NB4 (cell line): Measurements from ENCODE around the gene TMEM219.

Experiments used
- DNase-seq: peaks from one replicate; pipeline ENCODE4 v3.0.0; 2010; ENCODE audit warnings: low read depth
- H3K4me3 ChIP-seq: one replicate; pipeline ENCODE4 v1.5.1; 2011; ENCODE audit warnings: mild to moderate bottlenecking, low read depth, low read length, moderate library complexity
- MYC ChIP-seq: IDR thresholded peaks from 2 replicates; pipeline ENCODE4 v1.6.1; 2011; ENCODE audit warnings: low read depth, low read length
- POLR2A ChIP-seq: IDR thresholded peaks from 2 replicates; pipeline ENCODE4 v1.6.1; 2011; ENCODE audit warnings: mild to moderate bottlenecking; ENCODE audit not compliant: insufficient read length; ENCODE audit errors: extremely low read depth
- TF ChIP-seq, protein P1 (sequence below): IDR thresholded peaks from one replicate; pipeline ENCODE4 v1.5.1; 2012; ENCODE audit warnings: low read depth, low read length
- TF ChIP-seq, protein P2 (sequence below): IDR thresholded peaks from 2 replicates; pipeline ENCODE4 v1.6.1; 2011; ENCODE audit warnings: low read depth, low read length

The TMEM219 gene, protein sequence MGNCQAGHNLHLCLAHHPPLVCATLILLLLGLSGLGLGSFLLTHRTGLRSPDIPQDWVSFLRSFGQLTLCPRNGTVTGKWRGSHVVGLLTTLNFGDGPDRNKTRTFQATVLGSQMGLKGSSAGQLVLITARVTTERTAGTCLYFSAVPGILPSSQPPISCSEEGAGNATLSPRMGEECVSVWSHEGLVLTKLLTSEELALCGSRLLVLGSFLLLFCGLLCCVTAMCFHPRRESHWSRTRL

DNA sequence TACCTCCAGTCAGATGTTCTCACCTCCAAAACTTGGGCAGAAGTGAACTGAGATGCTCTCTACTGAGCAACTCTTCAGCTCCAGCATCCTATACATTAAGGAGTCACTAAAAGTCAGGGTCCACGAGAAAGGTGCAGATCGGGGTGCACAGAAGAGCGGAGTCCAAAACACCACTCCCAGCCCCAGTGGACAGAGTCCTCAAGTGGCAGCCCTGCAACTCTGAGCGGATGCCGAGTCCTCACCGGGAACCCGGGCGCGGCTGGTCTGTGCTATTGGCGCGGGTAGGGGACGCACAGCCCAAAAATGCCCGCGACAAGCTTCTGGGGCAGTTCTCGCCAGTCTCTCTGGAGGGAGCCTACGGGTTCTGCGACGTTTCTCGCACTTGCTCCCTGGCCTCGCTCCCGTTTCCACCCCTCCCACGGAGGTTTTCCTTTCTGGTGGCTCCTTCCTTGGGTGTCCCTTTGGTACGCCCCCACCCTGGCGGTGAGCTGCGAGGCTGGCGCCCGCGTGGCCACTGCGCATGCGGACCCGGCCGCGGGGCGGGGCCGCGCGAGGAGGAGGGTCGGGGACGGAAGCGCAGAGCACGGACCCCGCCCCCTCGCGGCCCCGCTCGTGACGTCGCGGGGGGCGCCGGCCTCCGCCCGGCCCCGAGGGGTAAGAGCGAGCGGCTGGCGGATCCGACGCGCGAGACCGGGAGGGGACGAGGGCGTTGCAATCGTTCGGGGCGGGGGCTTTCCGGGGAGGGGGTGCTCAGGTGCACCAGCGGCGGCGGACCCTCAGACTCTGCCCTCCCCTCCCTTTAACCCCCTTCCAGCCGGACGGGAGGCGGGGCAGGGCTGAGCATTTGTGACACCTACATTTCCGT is at the start of gene TMEM219:
TMEM219 (plus strand) TSS at position 601 of the 865 bp plus-strand sequence. CDS start 1,065 bp downstream, outside the sequence.
- TF ChIP-seq MYC = 0 out of 2 replicates have a peak, but pooled peaks have one; percentile 39
- TF ChIP-seq, protein P1, sequence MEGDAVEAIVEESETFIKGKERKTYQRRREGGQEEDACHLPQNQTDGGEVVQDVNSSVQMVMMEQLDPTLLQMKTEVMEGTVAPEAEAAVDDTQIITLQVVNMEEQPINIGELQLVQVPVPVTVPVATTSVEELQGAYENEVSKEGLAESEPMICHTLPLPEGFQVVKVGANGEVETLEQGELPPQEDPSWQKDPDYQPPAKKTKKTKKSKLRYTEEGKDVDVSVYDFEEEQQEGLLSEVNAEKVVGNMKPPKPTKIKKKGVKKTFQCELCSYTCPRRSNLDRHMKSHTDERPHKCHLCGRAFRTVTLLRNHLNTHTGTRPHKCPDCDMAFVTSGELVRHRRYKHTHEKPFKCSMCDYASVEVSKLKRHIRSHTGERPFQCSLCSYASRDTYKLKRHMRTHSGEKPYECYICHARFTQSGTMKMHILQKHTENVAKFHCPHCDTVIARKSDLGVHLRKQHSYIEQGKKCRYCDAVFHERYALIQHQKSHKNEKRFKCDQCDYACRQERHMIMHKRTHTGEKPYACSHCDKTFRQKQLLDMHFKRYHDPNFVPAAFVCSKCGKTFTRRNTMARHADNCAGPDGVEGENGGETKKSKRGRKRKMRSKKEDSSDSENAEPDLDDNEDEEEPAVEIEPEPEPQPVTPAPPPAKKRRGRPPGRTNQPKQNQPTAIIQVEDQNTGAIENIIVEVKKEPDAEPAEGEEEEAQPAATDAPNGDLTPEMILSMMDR = peak; percentile 15
- peak; percentile 80 for TF ChIP-seq POLR2A
- TF ChIP-seq, protein P2, sequence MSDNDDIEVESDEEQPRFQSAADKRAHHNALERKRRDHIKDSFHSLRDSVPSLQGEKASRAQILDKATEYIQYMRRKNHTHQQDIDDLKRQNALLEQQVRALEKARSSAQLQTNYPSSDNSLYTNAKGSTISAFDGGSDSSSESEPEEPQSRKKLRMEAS = peak; percentile 44; the same call in 1 of the 2 replicates
- H3K4me3 ChIP-seq = peak within 1 kb of the TSS; percentile 73
- peak; percentile 88 for DNase-seq

DNA sequence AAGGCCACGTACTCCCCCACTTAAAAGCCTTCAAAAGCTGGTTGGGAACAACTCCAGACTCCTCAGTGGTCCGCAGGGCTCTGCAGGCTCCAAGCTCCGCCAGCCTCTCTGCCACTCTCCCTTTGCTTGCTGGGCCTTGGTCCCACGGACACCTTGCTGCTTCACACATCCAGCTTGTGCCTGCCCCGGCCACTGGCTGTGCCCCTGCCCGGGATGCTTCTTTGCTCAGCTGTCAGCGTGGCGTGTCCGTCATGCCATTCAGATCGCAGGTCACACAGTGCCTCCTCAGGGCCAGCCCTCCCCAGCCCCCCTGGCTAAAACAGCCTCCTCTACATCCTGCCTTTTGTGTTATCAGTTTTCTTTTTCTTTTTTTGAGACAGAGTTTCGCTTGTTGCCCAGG is 49.8 kb upstream of the TMEM219 start:
- no peak for DNase-seq
- H3K4me3 ChIP-seq = no peak overlapping the region
- TF ChIP-seq MYC (no peak), POLR2A (no peak)
- TF ChIP-seq, protein P2 = no peak
- TF ChIP-seq, protein P1 = no peak

DNA sequence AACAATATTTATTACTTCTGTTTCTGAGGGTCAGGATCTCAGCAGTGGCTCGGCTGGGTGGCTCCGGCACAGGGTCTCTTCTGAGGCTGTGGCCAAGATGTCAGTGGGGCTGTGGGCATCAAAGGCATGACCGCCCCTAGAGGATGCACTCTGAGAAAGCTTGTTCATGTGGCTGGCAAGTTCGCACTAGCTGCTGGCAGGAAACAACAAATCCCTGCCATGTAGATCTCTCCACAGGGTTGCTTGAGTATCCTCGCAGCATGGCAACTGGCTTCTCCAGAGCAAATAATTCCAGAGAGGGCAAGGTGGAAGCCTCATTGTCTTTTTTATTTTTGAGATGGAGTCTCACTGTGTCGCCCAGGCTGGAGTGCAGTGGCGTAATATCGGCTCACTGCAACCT is 48.4 kb upstream of the TMEM219 start:
- H3K4me3 ChIP-seq = no peak overlapping the region
- TF ChIP-seq MYC = no peak
- TF ChIP-seq, protein P2 = no peak
- no peak for TF ChIP-seq POLR2A
- TF ChIP-seq, protein P1 = no peak
- no peak for DNase-seq

DNA sequence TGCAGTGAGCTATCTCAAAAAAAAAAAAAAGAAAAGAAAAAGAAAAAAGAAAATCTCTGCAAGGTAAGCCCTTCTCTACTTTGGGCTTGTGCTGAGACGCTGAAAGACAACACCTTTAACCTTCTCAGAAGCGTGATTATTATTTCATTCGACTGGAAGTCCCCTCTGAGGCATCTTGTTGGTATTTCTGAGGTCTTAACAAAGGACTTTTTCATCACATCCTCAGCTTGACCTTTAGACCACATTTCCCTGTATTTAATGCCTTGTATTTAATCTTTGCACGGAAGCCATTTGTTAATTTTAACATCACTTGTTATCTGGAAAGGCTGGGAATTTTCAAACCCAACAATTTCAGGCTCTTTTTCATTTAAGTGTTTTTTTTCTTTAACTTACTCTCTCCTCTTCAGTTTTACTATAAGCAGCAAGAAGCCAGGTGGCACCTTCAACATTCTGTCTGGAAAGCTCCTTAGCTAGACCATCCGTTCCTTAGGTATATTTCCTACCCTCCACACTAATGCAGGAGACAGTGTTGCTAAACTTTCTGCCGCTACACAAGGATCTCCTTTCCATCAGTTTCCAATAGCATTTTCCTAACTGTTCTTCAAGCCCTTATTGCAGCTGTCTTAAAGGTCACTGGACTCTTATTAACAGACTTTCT is 46.2 kb upstream of the TMEM219 start:
- TF ChIP-seq, protein P1 = no peak
- no peak for TF ChIP-seq POLR2A
- TF ChIP-seq, protein P2 = no peak
- no peak for TF ChIP-seq MYC
- DNase-seq = no peak
- H3K4me3 ChIP-seq = no peak overlapping the region

DNA sequence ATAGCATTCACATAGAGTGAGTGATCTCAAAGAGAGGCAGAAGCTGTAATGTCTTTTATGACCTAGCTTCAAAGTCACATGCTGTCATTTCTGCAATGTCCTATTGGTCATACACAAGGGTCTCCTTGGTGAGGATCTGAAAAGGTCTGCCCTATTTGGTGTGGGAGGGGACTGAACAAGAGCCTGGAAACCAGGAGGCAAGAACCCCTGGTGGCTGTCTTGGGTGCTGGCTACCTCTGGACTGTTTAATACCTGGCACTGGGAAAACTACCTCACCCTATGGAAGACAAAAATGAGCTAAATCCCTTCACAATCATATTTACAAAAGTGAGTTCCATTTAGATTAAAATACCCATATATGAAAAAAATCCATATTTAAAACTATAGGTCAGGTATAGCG is 44.9 kb upstream of the TMEM219 start:
- DNase-seq = no peak

More for the DNA sequence above, 44.9 kb upstream of the TMEM219 start:
- TF ChIP-seq, protein P1 = no peak
- TF ChIP-seq, protein P2 = no peak
- no peak for TF ChIP-seq MYC
- no peak for TF ChIP-seq POLR2A
- H3K4me3 ChIP-seq = no peak overlapping the region
